ENCODE results near the gene ZSCAN29.

- TF ChIP-seq REST (IDR thresholded peaks at IDR 0.05; ENCODE audit: unreplicated experiment) (no peak), POLR2AphosphoS5 (IDR thresholded peaks at IDR 0.05; ENCODE audit: low read depth) (no peak), CREB1 (CRISPR knock-in tag; IDR thresholded peaks at IDR 0.05; ENCODE audit: low read depth) (no peak), NANOG (IDR thresholded peaks at IDR 0.05; ENCODE audit: borderline replicate concordance) (no peak), CTCF (conservative IDR thresholded peaks at IDR 0.05; ENCODE audit: low read depth in 2 of 2) (no peak), EZH2 (IDR thresholded peaks at IDR 0.05; ENCODE audit: low read depth, unreplicated experiment) (no peak), ETS1 (IDR thresholded peaks at IDR 0.05) (no peak), EZH2phosphoT487 (IDR thresholded peaks at IDR 0.05; ENCODE audit: unreplicated experiment) (no peak), JUNB (IDR thresholded peaks at IDR 0.05; ENCODE audit: unreplicated experiment) (no peak), ZNF331 (CRISPR knock-in tag; IDR thresholded peaks at IDR 0.05; ENCODE audit: low read depth) (no peak), STAT1 (IDR thresholded peaks at IDR 0.05; ENCODE audit: unreplicated experiment) (no peak), ZNF114 (CRISPR knock-in tag; IDR thresholded peaks at IDR 0.05) (no peak)
- TF ChIP-seq, protein P1, sequence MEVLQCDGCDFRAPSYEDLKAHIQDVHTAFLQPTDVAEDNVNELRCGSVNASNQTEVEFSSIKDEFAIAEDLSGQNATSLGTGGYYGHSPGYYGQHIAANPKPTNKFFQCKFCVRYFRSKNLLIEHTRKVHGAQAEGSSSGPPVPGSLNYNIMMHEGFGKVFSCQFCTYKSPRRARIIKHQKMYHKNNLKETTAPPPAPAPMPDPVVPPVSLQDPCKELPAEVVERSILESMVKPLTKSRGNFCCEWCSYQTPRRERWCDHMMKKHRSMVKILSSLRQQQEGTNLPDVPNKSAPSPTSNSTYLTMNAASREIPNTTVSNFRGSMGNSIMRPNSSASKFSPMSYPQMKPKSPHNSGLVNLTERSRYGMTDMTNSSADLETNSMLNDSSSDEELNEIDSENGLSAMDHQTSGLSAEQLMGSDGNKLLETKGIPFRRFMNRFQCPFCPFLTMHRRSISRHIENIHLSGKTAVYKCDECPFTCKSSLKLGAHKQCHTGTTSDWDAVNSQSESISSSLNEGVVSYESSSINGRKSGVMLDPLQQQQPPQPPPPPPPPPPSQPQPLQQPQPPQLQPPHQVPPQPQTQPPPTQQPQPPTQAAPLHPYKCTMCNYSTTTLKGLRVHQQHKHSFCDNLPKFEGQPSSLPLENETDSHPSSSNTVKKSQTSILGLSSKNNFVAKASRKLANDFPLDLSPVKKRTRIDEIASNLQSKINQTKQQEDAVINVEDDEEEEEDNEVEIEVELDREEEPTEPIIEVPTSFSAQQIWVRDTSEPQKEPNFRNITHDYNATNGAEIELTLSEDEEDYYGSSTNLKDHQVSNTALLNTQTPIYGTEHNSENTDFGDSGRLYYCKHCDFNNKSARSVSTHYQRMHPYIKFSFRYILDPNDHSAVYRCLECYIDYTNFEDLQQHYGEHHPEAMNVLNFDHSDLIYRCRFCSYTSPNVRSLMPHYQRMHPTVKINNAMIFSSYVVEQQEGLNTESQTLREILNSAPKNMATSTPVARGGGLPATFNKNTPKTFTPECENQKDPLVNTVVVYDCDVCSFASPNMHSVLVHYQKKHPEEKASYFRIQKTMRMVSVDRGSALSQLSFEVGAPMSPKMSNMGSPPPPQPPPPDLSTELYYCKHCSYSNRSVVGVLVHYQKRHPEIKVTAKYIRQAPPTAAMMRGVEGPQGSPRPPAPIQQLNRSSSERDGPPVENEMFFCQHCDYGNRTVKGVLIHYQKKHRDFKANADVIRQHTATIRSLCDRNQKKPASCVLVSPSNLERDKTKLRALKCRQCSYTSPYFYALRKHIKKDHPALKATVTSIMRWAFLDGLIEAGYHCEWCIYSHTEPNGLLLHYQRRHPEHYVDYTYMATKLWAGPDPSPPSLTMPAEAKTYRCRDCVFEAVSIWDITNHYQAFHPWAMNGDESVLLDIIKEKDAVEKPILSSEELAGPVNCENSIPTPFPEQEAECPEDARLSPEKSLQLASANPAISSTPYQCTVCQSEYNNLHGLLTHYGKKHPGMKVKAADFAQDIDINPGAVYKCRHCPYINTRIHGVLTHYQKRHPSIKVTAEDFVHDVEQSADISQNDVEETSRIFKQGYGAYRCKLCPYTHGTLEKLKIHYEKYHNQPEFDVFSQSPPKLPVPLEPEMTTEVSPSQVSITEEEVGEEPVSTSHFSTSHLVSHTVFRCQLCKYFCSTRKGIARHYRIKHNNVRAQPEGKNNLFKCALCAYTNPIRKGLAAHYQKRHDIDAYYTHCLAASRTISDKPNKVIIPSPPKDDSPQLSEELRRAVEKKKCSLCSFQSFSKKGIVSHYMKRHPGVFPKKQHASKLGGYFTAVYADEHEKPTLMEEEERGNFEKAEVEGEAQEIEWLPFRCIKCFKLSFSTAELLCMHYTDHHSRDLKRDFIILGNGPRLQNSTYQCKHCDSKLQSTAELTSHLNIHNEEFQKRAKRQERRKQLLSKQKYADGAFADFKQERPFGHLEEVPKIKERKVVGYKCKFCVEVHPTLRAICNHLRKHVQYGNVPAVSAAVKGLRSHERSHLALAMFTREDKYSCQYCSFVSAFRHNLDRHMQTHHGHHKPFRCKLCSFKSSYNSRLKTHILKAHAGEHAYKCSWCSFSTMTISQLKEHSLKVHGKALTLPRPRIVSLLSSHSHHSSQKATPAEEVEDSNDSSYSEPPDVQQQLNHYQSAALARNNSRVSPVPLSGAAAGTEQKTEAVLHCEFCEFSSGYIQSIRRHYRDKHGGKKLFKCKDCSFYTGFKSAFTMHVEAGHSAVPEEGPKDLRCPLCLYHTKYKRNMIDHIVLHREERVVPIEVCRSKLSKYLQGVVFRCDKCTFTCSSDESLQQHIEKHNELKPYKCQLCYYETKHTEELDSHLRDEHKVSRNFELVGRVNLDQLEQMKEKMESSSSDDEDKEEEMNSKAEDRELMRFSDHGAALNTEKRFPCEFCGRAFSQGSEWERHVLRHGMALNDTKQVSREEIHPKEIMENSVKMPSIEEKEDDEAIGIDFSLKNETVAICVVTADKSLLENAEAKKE (CRISPR knock-in tag; IDR thresholded peaks at IDR 0.05) = no peak
Observed at GRCh38 chr15:43361313-43361903, 9.4 kb downstream of the ZSCAN29 start.

All from GM23338 (cell line).